GM10266 (cell line): Measurements from ENCODE around the gene XPC.

ENCODE experiments used
- DNase-seq: peaks from one replicate; pipeline ENCODE4 v3.0.0; 2012; ENCODE audit errors: extremely low spot score
- TF ChIP-seq, protein P1 (sequence below): IDR thresholded peaks from 2 replicates; pipeline ENCODE4 v1.5.1; 2012; ENCODE audit warnings: mild to moderate bottlenecking, low read depth; ENCODE audit not compliant: control insufficient read depth, insufficient read depth; ENCODE audit errors: missing control alignments

Gene XPC

DNA sequence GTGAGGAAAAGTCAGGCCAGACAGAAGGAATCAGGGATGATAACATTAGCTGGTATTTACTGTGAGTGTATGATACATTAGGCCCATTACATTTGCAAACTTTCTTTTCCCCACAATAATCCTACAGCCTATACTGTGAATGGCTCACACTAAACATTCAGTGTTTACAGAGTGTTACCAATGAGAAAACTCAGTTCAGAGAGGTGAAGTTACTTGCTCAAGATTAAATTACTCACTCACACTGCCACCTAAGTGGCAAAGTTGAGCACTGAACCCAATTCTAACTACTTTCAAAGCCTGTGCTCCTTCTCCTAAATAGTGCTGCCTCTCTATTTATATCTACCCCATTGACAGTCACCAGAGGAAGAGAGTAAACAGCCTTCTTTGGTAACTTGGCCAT lies 8.5 kb downstream of the XPC start:
- TF ChIP-seq, protein P1, sequence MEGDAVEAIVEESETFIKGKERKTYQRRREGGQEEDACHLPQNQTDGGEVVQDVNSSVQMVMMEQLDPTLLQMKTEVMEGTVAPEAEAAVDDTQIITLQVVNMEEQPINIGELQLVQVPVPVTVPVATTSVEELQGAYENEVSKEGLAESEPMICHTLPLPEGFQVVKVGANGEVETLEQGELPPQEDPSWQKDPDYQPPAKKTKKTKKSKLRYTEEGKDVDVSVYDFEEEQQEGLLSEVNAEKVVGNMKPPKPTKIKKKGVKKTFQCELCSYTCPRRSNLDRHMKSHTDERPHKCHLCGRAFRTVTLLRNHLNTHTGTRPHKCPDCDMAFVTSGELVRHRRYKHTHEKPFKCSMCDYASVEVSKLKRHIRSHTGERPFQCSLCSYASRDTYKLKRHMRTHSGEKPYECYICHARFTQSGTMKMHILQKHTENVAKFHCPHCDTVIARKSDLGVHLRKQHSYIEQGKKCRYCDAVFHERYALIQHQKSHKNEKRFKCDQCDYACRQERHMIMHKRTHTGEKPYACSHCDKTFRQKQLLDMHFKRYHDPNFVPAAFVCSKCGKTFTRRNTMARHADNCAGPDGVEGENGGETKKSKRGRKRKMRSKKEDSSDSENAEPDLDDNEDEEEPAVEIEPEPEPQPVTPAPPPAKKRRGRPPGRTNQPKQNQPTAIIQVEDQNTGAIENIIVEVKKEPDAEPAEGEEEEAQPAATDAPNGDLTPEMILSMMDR: no peak
- no peak for DNase-seq

DNA sequence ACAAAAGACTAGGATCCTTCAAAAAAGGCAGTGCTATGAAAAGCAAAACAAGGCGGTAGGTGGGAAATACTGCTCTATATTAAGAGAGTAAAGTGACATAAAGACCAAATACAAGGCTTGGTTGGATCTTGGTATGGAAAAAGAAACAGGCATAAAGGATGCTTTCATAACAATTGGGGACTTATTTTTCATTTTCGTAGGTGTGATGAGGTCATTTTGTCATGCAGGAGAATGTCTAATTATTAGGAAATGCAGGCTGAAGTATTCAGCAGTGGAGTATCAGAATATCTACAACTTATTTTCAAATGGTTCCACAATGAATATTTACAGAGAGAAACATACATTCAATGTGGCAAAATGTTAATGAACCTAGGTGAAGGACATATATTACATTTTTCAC lies 9.0 kb downstream of the XPC start:
- no peak for DNase-seq
- TF ChIP-seq, protein P1: no peak

DNA sequence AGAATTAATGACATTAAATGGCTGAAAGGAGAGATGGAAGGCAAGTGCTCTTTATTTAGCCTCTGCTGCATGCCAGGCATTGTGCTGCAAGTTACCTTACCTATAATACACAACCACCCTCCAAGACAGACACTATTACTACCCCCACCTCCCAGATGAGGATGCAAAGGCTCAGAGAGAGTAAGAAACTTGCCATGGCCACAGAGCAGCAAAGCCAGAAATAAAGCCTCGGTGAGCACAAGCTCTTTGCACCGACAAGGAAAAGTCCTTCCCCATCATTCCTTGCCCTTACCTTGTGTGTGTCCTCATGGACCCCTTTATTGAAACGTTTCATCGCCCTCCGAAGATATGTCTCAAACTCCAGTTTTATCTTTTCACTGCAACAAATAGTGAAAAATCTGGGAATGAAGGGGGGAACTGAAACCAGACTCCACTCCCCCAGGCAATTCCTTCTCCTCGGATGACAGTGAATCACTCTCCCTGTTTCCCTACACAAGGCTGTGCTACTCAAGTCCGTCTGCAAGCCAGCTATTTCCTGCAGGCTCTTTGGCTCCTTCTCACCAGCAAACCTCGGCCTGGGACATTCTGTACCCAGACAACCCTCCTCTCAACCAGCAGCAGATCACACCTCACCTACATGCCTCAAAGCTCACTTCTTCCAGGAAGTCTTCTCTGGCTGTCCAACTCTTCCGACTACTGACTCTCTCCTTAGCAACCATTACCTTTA lies 11.4 kb downstream of the XPC start:
- DNase-seq: no peak
- TF ChIP-seq, protein P1: no peak

DNA sequence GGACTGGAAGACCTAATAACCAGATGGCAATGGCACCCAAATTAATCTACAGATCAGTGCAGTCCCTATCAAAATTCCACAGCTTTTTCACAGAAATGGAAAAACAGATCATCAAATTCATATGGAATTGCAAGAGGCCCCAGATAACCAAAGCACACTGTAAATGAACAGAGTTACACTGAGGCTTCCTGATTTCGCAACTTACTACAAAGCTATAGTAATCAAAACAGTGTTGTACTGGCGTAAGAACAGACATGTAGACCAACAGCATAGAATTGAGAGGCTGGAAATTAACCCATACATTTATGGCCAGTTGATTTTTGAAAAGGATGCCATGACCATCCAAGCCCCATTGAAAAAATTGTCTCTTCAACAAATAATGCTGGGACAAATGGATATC lies 16.2 kb downstream of the XPC start:
- TF ChIP-seq, protein P1: no peak
- no peak for DNase-seq

GRCh38 chr3:14161282-14161681 lies 17.1 kb downstream of the XPC start:
- TF ChIP-seq, protein P1: no peak

DNA sequence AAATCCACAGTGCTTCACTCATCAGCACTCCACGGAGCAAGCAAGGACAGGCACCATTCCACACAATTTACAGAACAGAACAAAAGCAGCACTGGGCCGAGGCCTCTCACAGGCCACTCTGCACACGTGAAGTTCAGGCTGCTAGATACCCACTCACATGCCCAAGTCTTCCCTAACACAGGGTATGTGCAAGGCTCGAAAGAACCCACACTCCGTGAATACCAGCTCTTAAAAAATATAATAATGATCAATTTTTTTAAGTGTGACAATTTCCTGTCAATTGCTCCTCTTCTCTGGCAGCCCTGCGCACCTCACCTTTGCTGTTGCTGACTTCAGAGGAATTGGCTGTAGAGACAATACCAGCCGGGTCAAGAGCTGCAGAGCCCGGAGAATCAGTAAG lies 19.0 kb downstream of the XPC start:
- no peak for DNase-seq
- TF ChIP-seq, protein P1: no peak

More at GRCh38 chr3:14161282-14161681, 17.1 kb downstream of the XPC start:
- DNase-seq: no peak

DNA sequence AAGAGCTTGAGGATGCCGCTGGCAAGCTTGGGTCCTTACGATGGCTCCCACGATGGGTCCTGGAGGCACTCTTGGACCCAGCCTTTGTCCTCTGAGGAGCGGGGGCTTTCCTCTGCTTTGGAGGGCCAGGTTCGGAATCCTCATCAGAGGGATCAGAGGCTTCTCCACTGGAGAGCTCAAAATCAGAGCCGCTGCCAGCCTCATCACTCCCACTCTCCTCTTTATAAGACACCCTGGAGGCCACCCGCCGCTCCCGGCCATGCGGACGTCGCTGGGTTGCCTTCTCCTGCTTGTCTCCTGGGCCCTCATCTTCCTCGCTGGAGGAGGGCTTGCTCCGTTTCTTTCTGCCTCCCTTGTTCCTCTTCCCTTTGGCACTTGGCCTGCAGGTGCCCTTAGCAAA lies 20.0 kb downstream of the XPC start:
- TF ChIP-seq, protein P1: no peak
- no peak for DNase-seq
